A549 (cell line): Measurements from ENCODE around the gene VPS37D. TPM values are rescaled to one million over a fixed set of nuclear protein-coding genes. Genes with fewer than 3 reads are reported as not detected.

Experiments used
- CBX2 ChIP-seq: fragments of 200-600 bp; sonication (generic); IDR thresholded peaks from 2 replicates; pipeline ENCODE4 v1.6.1; 2016; ENCODE audit warnings: low read depth, mild to moderate bottlenecking, borderline replicate concordance
- CEBPB ChIP-seq, 2 experiments: fragments of >200 bp in 1 of 2; sonication (Bioruptor Twin) in 1 of 2; formaldehyde crosslinking in 1 of 2; IDR thresholded peaks; 2 replicates each; pipeline ENCODE4 v1.6.1; 2012 to 2016
- CHD4 ChIP-seq: fragments of 200-600 bp; sonication (generic); IDR thresholded peaks from 2 replicates; pipeline ENCODE4 v1.6.1; 2016; ENCODE audit warnings: antibody characterized with exemption, mild to moderate bottlenecking, borderline replicate concordance
- EHF ChIP-seq: fragments of 250-450 bp; sonication (Bioruptor Pico); IDR thresholded peaks from 2 replicates; pipeline ENCODE4 v1.5.0; 2020; ENCODE audit warnings: mild to moderate bottlenecking
- ELK1 ChIP-seq: fragments of 150-350 bp; IDR thresholded peaks from 2 replicates; pipeline ENCODE4 v1.6.1; 2014; ENCODE audit warnings: low read depth, mild to moderate bottlenecking, low read length
- ESRRA ChIP-seq: fragments of 150-350 bp; IDR thresholded peaks from 2 replicates; pipeline ENCODE4 v1.6.1; 2014; ENCODE audit warnings: mild to moderate bottlenecking, low read length, borderline replicate concordance
- HEYL ChIP-seq: fragments of 250-450 bp; sonication (Bioruptor Pico); IDR thresholded peaks from 2 replicates; pipeline ENCODE4 v1.8.0; 2021; ENCODE audit warnings: mild to moderate bottlenecking, moderate library complexity
- HOXB13 ChIP-seq: fragments of 250-450 bp; sonication (Bioruptor Pico); IDR thresholded peaks from 2 replicates; pipeline ENCODE4 v1.5.0; 2020; ENCODE audit warnings: low read depth, mild to moderate bottlenecking, moderate library complexity
- HOXB5 ChIP-seq: fragments of 250-450 bp; sonication (Bioruptor Pico); IDR thresholded peaks from 2 replicates; pipeline ENCODE4 v1.5.0; 2020; ENCODE audit warnings: mild to moderate bottlenecking, moderate library complexity
- JUN ChIP-seq, 2 experiments: fragments of >200 bp; sonication (Bioruptor Twin); formaldehyde crosslinking; IDR thresholded peaks; 2 replicates in 1 of 2; 3 replicates in 1 of 2; pipeline ENCODE4 v1.6.1; 2016 to 2017
- MAX ChIP-seq: IDR thresholded peaks from 2 replicates; pipeline ENCODE4 v1.6.1; 2012
- MAZ ChIP-seq: fragments of 150-350 bp; IDR thresholded peaks from 2 replicates; pipeline ENCODE4 v1.6.1; 2014; ENCODE audit warnings: antibody characterized with exemption, low read depth, low read length, borderline replicate concordance
- NFE2L2 ChIP-seq: fragments of 150-350 bp; conservative IDR thresholded peaks from 2 replicates; pipeline ENCODE4 v1.6.1; 2014; ENCODE audit warnings: low read length
- NPAS2 ChIP-seq: fragments of 250-450 bp; sonication (Bioruptor Pico); IDR thresholded peaks from 2 replicates; pipeline ENCODE4 v1.8.0; 2022; ENCODE audit warnings: mild to moderate bottlenecking, moderate library complexity, borderline replicate concordance
- POLR2A ChIP-seq: IDR thresholded peaks from 2 replicates; pipeline ENCODE4 v1.6.1; 2012; ENCODE audit warnings: mild to moderate bottlenecking, low read length
- REST ChIP-seq: fragments of 200-600 bp; sonication (generic); IDR thresholded peaks from 2 replicates; pipeline ENCODE4 v1.6.1; 2016; ENCODE audit warnings: antibody characterized with exemption, mild to moderate bottlenecking, moderate library complexity
- RFX5 ChIP-seq: fragments of 450-650 bp; IDR thresholded peaks from 2 replicates; pipeline ENCODE4 v1.7.1; 2014; ENCODE audit warnings: antibody characterized with exemption, mild to moderate bottlenecking, moderate library complexity
- SREBF2 ChIP-seq: fragments of 450-650 bp; IDR thresholded peaks from 2 replicates; pipeline ENCODE4 v1.6.1; 2014; ENCODE audit warnings: mild to moderate bottlenecking, moderate library complexity
- TFCP2L1 ChIP-seq: fragments of 250-450 bp; sonication (Bioruptor Pico); IDR thresholded peaks from 2 replicates; pipeline ENCODE4 v1.5.0; 2021; ENCODE audit warnings: mild to moderate bottlenecking
- ZFP36 ChIP-seq: fragments of 450-650 bp; IDR thresholded peaks from 2 replicates; pipeline ENCODE4 v1.6.1; 2014; ENCODE audit warnings: borderline replicate concordance; ENCODE audit not compliant: partially characterized antibody
- polyA plus RNA-seq, 4 experiments: library from polyadenylated mRNA; depleted of rRNA in 3 of 4; stranded (reverse); fragments of >200 nt; fragmentation: RNase III in 1 of 4; extraction: RNeasy Plus Mini Kit Qiagen cat#74134 plus additional on column Dnase treatment in 1 of 4; gene quantifications; 2 replicates in 3 of 4; 3 replicates in 1 of 4; pipeline ENCODE4 v1.2.3, GENCODE V29; 2011 to 2017
- TF ChIP-seq, protein P1 (sequence below): fragments of 250-450 bp; sonication (Bioruptor Pico); IDR thresholded peaks from 2 replicates; pipeline ENCODE4 v1.5.0; 2021; ENCODE audit warnings: mild to moderate bottlenecking, moderate library complexity, borderline replicate concordance

VPS37D gene
- polyA plus RNA-seq, 2 of the 4 experiments (the other 2 are of a cell fraction): 2.6 to 3.3 TPM

DNA sequence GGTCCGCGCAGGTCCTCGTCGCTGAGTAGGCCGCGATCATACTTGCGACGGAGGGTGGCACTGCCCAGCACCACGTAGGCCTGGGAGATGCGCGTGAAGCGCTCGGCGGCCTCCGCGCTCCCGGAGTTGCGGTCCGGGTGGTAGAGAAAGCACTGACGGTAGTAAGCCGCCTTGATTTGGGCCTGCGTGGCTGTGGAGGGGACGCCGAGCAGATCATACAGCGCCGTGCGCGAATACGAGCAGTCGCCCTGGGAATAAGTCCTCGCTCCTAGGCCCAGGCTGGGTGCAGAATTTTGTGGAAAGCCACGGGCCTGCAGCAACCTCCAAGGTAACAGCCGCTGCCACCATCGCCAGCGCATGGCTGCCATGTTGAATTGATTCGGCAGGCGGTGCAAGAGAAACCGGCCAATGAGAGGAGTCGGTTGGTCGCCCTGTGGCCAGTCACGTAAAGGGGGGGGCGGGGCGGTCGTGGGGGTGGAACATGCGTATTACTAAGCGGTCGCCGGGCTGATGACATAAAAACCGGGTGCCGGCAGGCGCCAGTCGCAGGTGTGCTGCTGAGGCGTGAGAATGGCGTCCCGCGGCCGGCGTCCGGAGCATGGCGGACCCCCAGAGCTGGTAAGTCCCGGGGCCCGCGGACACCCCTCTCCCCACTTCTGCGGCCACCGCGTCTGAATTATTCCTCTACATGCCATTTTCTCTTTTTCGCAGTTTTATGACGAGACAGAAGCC is 15.6 kb downstream of the VPS37D start, which contains the start of the genes BUD23 and DNAJC30 (continued):
- TF ChIP-seq JUN (IDR thresholded peaks at IDR 0.05) (peak; percentile 71 to 90; a peak in 3 of 5 replicates), CHD4 (no peak), CBX2 (no peak), HOXB5 (no peak), SREBF2 (no peak), HEYL (CRISPR knock-in tag) (no peak), ZFP36 (no peak), ELK1 (no peak), NPAS2 (CRISPR knock-in tag) (no peak), HOXB13 (CRISPR knock-in tag) (no peak), CEBPB (IDR thresholded peaks at IDR 0.05) (no peak; a peak in 1 of 4 replicates), POLR2A (peak; percentile 77), NFE2L2 (no peak), MAZ (no peak), ESRRA (no peak), REST (no peak; the same call in 1 of the 2 replicates), EHF (CRISPR knock-in tag) (no peak), TFCP2L1 (CRISPR knock-in tag) (no peak), RFX5 (no peak), MAX (peak; percentile 91)
- TF ChIP-seq, protein P1, sequence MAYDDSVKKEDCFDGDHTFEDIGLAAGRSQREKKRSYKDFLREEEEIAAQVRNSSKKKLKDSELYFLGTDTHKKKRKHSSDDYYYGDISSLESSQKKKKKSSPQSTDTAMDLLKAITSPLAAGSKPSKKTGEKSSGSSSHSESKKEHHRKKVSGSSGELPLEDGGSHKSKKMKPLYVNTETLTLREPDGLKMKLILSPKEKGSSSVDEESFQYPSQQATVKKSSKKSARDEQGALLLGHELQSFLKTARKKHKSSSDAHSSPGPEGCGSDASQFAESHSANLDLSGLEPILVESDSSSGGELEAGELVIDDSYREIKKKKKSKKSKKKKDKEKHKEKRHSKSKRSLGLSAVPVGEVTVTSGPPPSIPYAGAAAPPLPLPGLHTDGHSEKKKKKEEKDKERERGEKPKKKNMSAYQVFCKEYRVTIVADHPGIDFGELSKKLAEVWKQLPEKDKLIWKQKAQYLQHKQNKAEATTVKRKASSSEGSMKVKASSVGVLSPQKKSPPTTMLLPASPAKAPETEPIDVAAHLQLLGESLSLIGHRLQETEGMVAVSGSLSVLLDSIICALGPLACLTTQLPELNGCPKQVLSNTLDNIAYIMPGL: no peak; the same call in 1 of the 2 replicates
